GM12801 (cell line): ENCODE measurements around the gene KLRF1.

Source experiments
- TF ChIP-seq, protein P1 (sequence below): IDR thresholded peaks from one replicate; pipeline ENCODE4 v1.5.1; 2011; ENCODE audit warnings: control low read depth; ENCODE audit not compliant: insufficient read length; ENCODE audit errors: extremely low read depth

Gene KLRF1

GRCh38 chr12:9858135-9858534 lies 30.9 kb downstream of the KLRF1 start:
- TF ChIP-seq, protein P1, sequence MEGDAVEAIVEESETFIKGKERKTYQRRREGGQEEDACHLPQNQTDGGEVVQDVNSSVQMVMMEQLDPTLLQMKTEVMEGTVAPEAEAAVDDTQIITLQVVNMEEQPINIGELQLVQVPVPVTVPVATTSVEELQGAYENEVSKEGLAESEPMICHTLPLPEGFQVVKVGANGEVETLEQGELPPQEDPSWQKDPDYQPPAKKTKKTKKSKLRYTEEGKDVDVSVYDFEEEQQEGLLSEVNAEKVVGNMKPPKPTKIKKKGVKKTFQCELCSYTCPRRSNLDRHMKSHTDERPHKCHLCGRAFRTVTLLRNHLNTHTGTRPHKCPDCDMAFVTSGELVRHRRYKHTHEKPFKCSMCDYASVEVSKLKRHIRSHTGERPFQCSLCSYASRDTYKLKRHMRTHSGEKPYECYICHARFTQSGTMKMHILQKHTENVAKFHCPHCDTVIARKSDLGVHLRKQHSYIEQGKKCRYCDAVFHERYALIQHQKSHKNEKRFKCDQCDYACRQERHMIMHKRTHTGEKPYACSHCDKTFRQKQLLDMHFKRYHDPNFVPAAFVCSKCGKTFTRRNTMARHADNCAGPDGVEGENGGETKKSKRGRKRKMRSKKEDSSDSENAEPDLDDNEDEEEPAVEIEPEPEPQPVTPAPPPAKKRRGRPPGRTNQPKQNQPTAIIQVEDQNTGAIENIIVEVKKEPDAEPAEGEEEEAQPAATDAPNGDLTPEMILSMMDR = no peak

DNA sequence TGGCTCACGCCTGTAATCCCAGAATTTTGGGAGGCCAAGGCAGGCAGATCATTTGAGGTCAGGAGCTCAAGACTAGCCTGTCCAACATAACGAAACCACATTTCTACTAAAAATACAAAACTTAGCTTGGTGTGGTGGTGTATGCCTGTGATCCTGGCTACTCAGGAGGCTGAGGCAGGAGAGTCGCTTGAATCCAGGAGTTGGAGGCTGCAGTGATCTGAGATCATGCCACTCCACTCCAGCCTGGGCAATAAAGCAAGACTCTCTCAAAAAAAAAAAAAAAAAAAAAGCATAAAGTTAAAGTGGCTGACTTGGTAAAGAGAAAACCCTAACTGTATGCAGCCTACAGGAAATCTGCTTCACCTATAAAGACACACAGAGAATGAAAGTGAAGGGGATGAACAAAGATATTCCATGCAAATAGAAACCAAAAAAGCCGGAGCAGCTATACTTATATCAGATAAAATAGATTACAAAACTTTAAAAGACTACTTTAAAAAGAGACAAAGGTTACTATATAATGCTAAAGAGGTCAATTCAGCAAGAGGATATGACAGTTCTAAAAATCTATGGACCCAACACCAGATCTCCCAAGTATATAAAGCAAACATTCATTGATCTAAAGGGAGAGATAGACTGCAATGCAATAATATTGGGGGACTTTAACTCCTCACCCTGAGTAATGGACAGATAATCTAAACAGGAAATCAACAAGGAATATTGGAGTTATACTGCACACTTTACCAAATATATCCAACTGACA lies 37.8 kb downstream of the KLRF1 start:
- TF ChIP-seq, protein P1 = no peak

- TF ChIP-seq, protein P1 = no peak
Observed at GRCh38 chr12:9866860-9867269, 39.6 kb downstream of the KLRF1 start.

- TF ChIP-seq, protein P1 = no peak
Observed at GRCh38 chr12:9867531-9867930, 40.2 kb downstream of the KLRF1 start.

DNA sequence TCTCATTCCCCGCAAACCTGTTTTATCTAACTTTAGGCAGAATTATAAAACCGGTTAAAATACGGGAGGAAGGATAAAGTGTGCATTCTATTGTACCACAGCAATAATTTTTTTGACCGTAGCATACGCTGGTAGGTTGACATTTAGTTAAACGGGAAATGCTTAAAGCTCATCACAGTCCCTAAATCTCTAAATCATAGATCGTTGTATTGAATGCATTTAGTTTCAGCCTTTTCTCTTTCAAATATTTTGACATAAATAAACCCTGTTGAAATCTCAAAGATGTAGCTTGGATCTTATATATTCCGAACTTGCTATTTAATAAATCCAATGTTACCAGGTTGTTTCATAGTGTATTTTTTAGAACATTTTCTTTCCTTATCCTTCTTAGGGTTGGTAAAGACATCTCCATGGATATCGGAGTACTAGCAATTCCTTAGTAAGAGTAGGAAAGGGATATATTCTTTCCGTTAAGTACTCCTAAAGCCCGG lies 41.1 kb downstream of the KLRF1 start:
- TF ChIP-seq, protein P1 = no peak

DNA sequence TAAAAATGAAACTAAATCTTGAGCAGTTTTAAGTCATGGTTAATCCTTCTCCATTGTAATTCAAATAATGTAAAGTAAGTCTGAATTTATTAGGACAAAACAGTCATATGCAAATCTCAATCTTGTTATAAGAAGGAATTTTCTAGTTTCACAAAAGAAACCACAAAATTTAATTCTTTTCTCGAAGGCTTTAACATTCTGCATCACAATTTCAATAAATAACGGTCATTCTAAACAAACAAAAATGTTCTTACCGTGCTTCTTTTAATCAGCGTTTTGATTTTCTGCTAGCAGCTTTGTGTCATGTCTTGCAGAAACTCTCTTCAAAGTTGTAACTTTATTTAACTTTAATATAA lies 41.6 kb downstream of the KLRF1 start:
- TF ChIP-seq, protein P1 = no peak

DNA sequence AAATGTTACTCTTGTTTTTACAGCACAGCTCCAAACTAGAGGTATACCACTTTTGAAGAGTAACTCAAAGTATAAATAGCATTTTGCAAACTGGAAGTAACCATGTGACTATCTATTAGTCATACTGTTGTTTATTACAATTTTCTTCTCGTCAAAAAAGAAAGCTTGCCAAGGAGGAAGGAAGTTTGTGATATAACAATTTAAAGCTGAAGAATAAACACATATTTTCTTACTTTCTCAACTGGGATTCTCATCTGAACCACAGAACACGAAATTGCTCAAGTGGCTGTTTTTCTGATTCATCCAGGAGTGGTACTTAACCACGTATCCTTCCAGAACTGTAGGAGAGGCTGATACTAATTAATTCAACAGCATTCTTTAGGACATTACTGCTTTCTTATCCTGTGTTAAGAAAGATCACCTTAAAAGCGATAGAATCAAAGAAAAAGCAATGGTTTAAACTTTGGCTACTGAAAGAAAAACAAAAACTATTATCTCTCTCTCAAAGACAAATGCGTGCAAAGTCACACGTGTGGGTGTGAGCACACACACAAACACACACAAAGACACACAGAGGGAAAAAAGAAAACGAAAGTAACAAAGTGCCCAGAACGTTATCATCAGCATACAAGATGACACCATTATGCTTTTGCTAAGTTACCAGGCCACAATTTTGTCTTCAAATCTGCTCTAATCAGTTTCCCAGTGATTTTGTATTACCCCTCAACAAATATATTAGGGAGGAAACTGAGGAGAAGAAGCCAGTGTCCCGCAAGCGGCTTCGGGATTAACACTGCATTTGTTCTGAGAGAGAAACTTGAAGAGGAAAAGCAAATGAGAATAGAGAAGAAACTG lies 42.3 kb downstream of the KLRF1 start, which contains the start of gene CLEC2B:
Gene CLEC2B, minus strand, starts transcription at position 48 of the 855 bp plus-strand sequence.
- TF ChIP-seq, protein P1 = no peak
